Endothelial cell of umbilical vein (primary cell): ENCODE measurements around the gene SMOC2. TPM values are rescaled to one million over a fixed set of nuclear protein-coding genes. Genes with fewer than 3 reads are reported as not detected.

Experiments
- BruUV-seq: library from RNA; stranded (reverse); fragments of 400-500 nt; replicated peaks from 2 replicates; lab custom pipeline; 2021; lab: Mats Ljungman, UMichigan
- CTCF ChIA-PET: fragments of 300-600, 350-600 bp; sonication (Branson Sonifier 250); formaldehyde crosslinking; loops from one replicate; lab custom pipeline; 2021; ENCODE audit warnings: antibody characterized with exemption, inconsistent platforms; lab: Charles Lee
- POLR2A ChIA-PET: fragments of 300-600, 350-600 bp; sonication (Branson Sonifier 250); formaldehyde crosslinking; loops from one replicate; lab custom pipeline; 2021; ENCODE audit warnings: antibody characterized with exemption, inconsistent platforms; lab: Charles Lee
- DNase-seq: peaks from one replicate; pipeline ENCODE4 v3.0.0-alpha.2; 2011; ENCODE audit warnings: low read depth, low spot score
- FAIRE-seq: peaks from 2 replicates; lab custom pipeline; 2011; peaks lifted over from hg19 to GRCh38; lab: Jason Lieb, UNC
- H2AFZ ChIP-seq: 2 replicates; pipeline ENCODE4 v1.6.0; 2012; ENCODE audit warnings: low read depth, low read length, control low read depth, inconsistent platforms
- H3K27ac ChIP-seq: 2 replicates; pipeline ENCODE4 v1.5.1; 2011; ENCODE audit warnings: low read depth, mild to moderate bottlenecking, control low read depth, low read length, moderate library complexity; ENCODE audit not compliant: insufficient read depth
- H3K27me3 ChIP-seq, 2 experiments: 2 replicates each; pipeline versions ENCODE4 v1.6.0 to v1.6.1; 2011; ENCODE audit warnings: low read length in 2 of 2, mixed read lengths in 1 of 2; ENCODE audit not compliant: control insufficient read depth in 2 of 2, insufficient read depth in 2 of 2
- H3K36me3 ChIP-seq, 2 experiments: 2 replicates in 1 of 2; 3 replicates in 1 of 2; pipeline ENCODE4 v1.5.1; 2011; ENCODE audit warnings: low read length in 2 of 2, mild to moderate bottlenecking in 1 of 2, moderate library complexity in 1 of 2; ENCODE audit not compliant: control insufficient read depth in 2 of 2, insufficient read depth in 2 of 2; ENCODE audit errors: extremely low read depth in 1 of 2
- H3K4me1 ChIP-seq: 3 replicates; pipeline ENCODE4 v1.5.1; 2011; ENCODE audit warnings: mild to moderate bottlenecking, low read length; ENCODE audit not compliant: control insufficient read depth, insufficient read depth; ENCODE audit errors: extremely low read depth
- H3K4me2 ChIP-seq: 2 replicates; pipeline ENCODE4 v1.6.1; 2011; ENCODE audit warnings: low read length, control low read depth, mixed read lengths; ENCODE audit not compliant: insufficient read depth
- H3K4me3 ChIP-seq, 3 experiments: fragments of 200-600 bp in 1 of 3; sonication (generic), shearing (Covaris generic) in 1 of 3; replicated peaks in 1 of 3; 2 replicates each; pipeline ENCODE4 v1.5.1; 2011 to 2016; ENCODE audit warnings: control low read depth in 3 of 3, low read length in 3 of 3, mild to moderate bottlenecking in 2 of 3, inconsistent platforms in 1 of 3, low read depth in 1 of 3, moderate library complexity in 1 of 3; ENCODE audit not compliant: insufficient read depth in 1 of 3
- H3K79me2 ChIP-seq: 2 replicates; pipeline ENCODE4 v1.6.0; 2012; ENCODE audit warnings: low read length, inconsistent platforms; ENCODE audit not compliant: control insufficient read depth, insufficient read depth
- H3K9ac ChIP-seq: replicated peaks from 2 replicates; pipeline ENCODE3; 2011; ENCODE audit warnings: low read length, control low read depth; ENCODE audit not compliant: insufficient read depth; ENCODE audit errors: extremely low read depth
- H3K9me1 ChIP-seq: replicated peaks from 3 replicates; pipeline ENCODE4 v1.6.0; 2011; ENCODE audit warnings: mild to moderate bottlenecking, low read length; ENCODE audit not compliant: control insufficient read depth, insufficient read depth; ENCODE audit errors: extremely low read depth
- H3K9me3 ChIP-seq: replicated peaks from 2 replicates; pipeline ENCODE4 v1.5.1; 2012; ENCODE audit warnings: low read length, inconsistent platforms; ENCODE audit not compliant: control insufficient read depth, insufficient read depth
- H4K20me1 ChIP-seq: replicated peaks from 2 replicates; pipeline ENCODE3; 2011; ENCODE audit warnings: mild to moderate bottlenecking, low read length; ENCODE audit not compliant: control insufficient read depth, insufficient read depth; ENCODE audit errors: extremely low read depth
- CTCF ChIP-seq, 2 donors: IDR thresholded peaks; 1 replicate in 1 of 2; 2 replicates in 1 of 2; pipeline ENCODE4 v1.5.1; 2011; ENCODE audit warnings: low read length in 2 of 2, mild to moderate bottlenecking in 2 of 2, moderate library complexity in 2 of 2, control low read depth in 1 of 2, inconsistent platforms in 1 of 2, low read depth in 1 of 2; ENCODE audit not compliant: insufficient read depth in 1 of 2; ENCODE audit errors: extremely low read depth in 1 of 2
- GATA2 ChIP-seq: IDR thresholded peaks from 2 replicates; pipeline ENCODE4 v1.7.0; 2011; ENCODE audit warnings: low read depth, mild to moderate bottlenecking, moderate library complexity, mixed read lengths, low read length; ENCODE audit not compliant: insufficient read length, insufficient read depth
- POLR2A ChIP-seq: IDR thresholded peaks from 2 replicates; pipeline ENCODE4 v1.6.1; 2012; ENCODE audit warnings: low read depth, mild to moderate bottlenecking, control low read depth, low read length
- POLR2AphosphoS5 ChIP-seq: IDR thresholded peaks from 2 replicates; pipeline ENCODE4 v1.6.1; 2012; ENCODE audit warnings: low read depth, mild to moderate bottlenecking, control low read depth, low read length, moderate library complexity; ENCODE audit not compliant: insufficient read depth
- dilution Hi-C: fragments of 300-500 bp; cut with MboI; formaldehyde crosslinking; loops from one replicate; pipeline ENCODE4 v1.15.0; 2019; ENCODE audit warnings: low sequenced_read_pairs; ENCODE audit not compliant: extremely low pct_ligation_motif_present
- intact Hi-C: fragments of 100-400 bp; cut with micrococcal nuclease; formaldehyde crosslinking; loops from one replicate; pipeline ENCODE4 v1.10.0; 2022
- polyA plus RNA-seq, 4 experiments: library from polyadenylated mRNA; depleted of rRNA in 3 of 4; stranded (reverse) in 3 of 4; unstranded in 1 of 4; fragments of >200 nt; gene quantifications; 2 replicates each; pipeline versions ENCODE4 v1.2.1 to v1.2.3, GENCODE V29; 2011 to 2012; ENCODE audit warnings: missing spikeins in 1 of 4
- total RNA-seq: library from RNA; stranded (reverse); gene quantifications from 2 replicates; pipeline ENCODE4 v1.2.3, GENCODE V29; 2021

SMOC2 gene
- total and polyA plus RNA-seq, 2 donors (not counting 3 experiments of a cell fraction or from before 2014, with no cell fraction given): not detected

GRCh38 chr6:168634541-168635328 is 193.8 kb downstream of the SMOC2 start:
- H3K4me1 ChIP-seq: no peaks in the 10 kb centered on the region
- peaks cover 3% of the 10 kb centered on the region for H3K9me3 ChIP-seq
- CTCF ChIA-PET: no interaction called here
- DNase-seq: no peak
- no peak for FAIRE-seq
- no peaks in the 10 kb centered on the region for H3K79me2 ChIP-seq
- POLR2A ChIA-PET: no interaction called here
- TF ChIP-seq CTCF (IDR thresholded peaks at IDR 0.05; ENCODE audit: extremely low read depth in 1 of 2, insufficient read depth in 1 of 2, low read depth in 1 of 2, low read length in 2 of 2) (no peak), POLR2AphosphoS5 (no peak), POLR2A (no peak), GATA2 (no peak)
- intact Hi-C loops (no loop called here), dilution Hi-C loops (no loop called here)
- H3K9me1 ChIP-seq: no peaks in the 10 kb centered on the region
- H3K4me3 ChIP-seq: no peak overlapping the region
- H3K27ac ChIP-seq: no peak overlapping the region
- H2AFZ ChIP-seq: no peak overlapping the region
- H3K36me3 ChIP-seq: no peaks in the 10 kb centered on the region
- H4K20me1 ChIP-seq: no peaks in the 10 kb centered on the region
- H3K27me3 ChIP-seq: no peaks in the 10 kb centered on the region
- no TSS peak for BruUV-seq
- no peak overlapping the region for H3K9ac ChIP-seq
- no peak overlapping the region for H3K4me2 ChIP-seq
